ENCODE measurements around the gene ELFN2.
"Not testable (repeated sequence)": the region's sequence is repeated elsewhere in the genome, so short reads cannot be mapped to it uniquely, and the experiment has no call there.

Gene ELFN2

GRCh38 chr22:37406441-37407235, 20.6 kb downstream of the ELFN2 start:
- H3K27ac ChIP-seq, result no peak overlapping the region
- TF ChIP-seq CTCF (conservative IDR thresholded peaks at IDR 0.05), result no peak

- H3K27ac ChIP-seq, result no peak overlapping the region
- TF ChIP-seq CTCF (conservative IDR thresholded peaks at IDR 0.05), result no peak
Observed at GRCh38 chr22:37404091-37404490, 23.2 kb downstream of the ELFN2 start.

- H3K27ac ChIP-seq, result no peak overlapping the region; the same call in 1 of the 2 replicates
- TF ChIP-seq CTCF (conservative IDR thresholded peaks at IDR 0.05), result no peak
Observed at GRCh38 chr22:37403267-37403960, 23.9 kb downstream of the ELFN2 start.

- TF ChIP-seq CTCF (conservative IDR thresholded peaks at IDR 0.05), result no peak
- H3K27ac ChIP-seq, result peak overlapping the region; percentile 81
Observed at GRCh38 chr22:37402184-37402506, 25.1 kb downstream of the ELFN2 start.

- H3K27ac ChIP-seq, result peak overlapping the region; percentile 81
- no peak for TF ChIP-seq CTCF (conservative IDR thresholded peaks at IDR 0.05)
Observed at GRCh38 chr22:37401401-37402183, 25.7 kb downstream of the ELFN2 start.

GRCh38 chr22:37400719-37401118, 26.6 kb downstream of the ELFN2 start:
- no peak for TF ChIP-seq CTCF (conservative IDR thresholded peaks at IDR 0.05)
- H3K27ac ChIP-seq, result peak overlapping the region; percentile 81

- H3K27ac ChIP-seq, result not testable (repeated sequence)
Observed at GRCh38 chr22:37399457-37399856, 27.8 kb downstream of the ELFN2 start.
